ENCODE measurements around the gene UBXN10.
A peak's percentile ranks its signal among the peaks of the same experiment; 100 is the strongest.

Gene UBXN10

GRCh38 chr1:20164694-20165202 is 21.1 kb upstream of the UBXN10 start:
- in situ Hi-C loops (cut with MboI; ENCODE audit: low sequenced_read_pairs, unreplicated experiment): loop anchor here (25.0 kb wide), 1 partner anchor 252 kb away; the partner anchor contains the start of gene PLA2G2E
- no peak for TF ChIP-seq CTCF (IDR thresholded peaks at IDR 0.05; ENCODE audit: borderline replicate concordance, control extremely low read depth, extremely low read depth, insufficient read depth, missing control alignments)
- DNase-seq (ENCODE audit: low spot score): no peak

- peak; percentile 63 for DNase-seq (ENCODE audit: low spot score)
- in situ Hi-C loops (cut with MboI; ENCODE audit: low sequenced_read_pairs, unreplicated experiment): loop anchor here (25.0 kb wide), 1 partner anchor 253 kb away; the partner anchor contains the start of gene PLA2G2E
- peak; percentile 20 for TF ChIP-seq CTCF (IDR thresholded peaks at IDR 0.05; ENCODE audit: borderline replicate concordance, control extremely low read depth, extremely low read depth, insufficient read depth, missing control alignments)
Measured at GRCh38 chr1:20165522-20165951, 20.4 kb upstream of the UBXN10 start.

GRCh38 chr1:20166051-20166450 is 19.8 kb upstream of the UBXN10 start:
- no peak for DNase-seq (ENCODE audit: low spot score)
- TF ChIP-seq CTCF (IDR thresholded peaks at IDR 0.05; ENCODE audit: borderline replicate concordance, control extremely low read depth, extremely low read depth, insufficient read depth, missing control alignments): no peak
- in situ Hi-C loops (cut with MboI; ENCODE audit: low sequenced_read_pairs, unreplicated experiment): loop anchor here (25.0 kb wide), 1 partner anchor 254 kb away; the partner anchor contains the start of gene PLA2G2E

- TF ChIP-seq CTCF (IDR thresholded peaks at IDR 0.05; ENCODE audit: borderline replicate concordance, control extremely low read depth, extremely low read depth, insufficient read depth, missing control alignments): no peak
- DNase-seq (ENCODE audit: low spot score): no peak
- in situ Hi-C loops (cut with MboI; ENCODE audit: low sequenced_read_pairs, unreplicated experiment): loop anchor here (25.0 kb wide), 1 partner anchor 255 kb away; the partner anchor contains the start of gene PLA2G2E
Measured at GRCh38 chr1:20167126-20167525, 18.8 kb upstream of the UBXN10 start.

GRCh38 chr1:20168564-20169491 is 17.1 kb upstream of the UBXN10 start:
- no peak for TF ChIP-seq CTCF (IDR thresholded peaks at IDR 0.05; ENCODE audit: borderline replicate concordance, control extremely low read depth, extremely low read depth, insufficient read depth, missing control alignments)
- DNase-seq (ENCODE audit: low spot score): no peak
- in situ Hi-C loops (cut with MboI; ENCODE audit: low sequenced_read_pairs, unreplicated experiment): loop anchor here (25.0 kb wide), 1 partner anchor 257 kb away; the partner anchor contains the start of gene PLA2G2E

- in situ Hi-C loops (cut with MboI; ENCODE audit: low sequenced_read_pairs, unreplicated experiment): loop anchor here (25.0 kb wide), 1 partner anchor 258 kb away; the partner anchor contains the start of gene PLA2G2E
- TF ChIP-seq CTCF (IDR thresholded peaks at IDR 0.05; ENCODE audit: borderline replicate concordance, control extremely low read depth, extremely low read depth, insufficient read depth, missing control alignments): no peak
- no peak for DNase-seq (ENCODE audit: low spot score)
Measured at GRCh38 chr1:20169932-20170331, 16.0 kb upstream of the UBXN10 start.

Measured in GM13976 (cell line).